ENCODE data around the gene IMPG2.

GRCh38 chr3:101230618-101231017, 89.8 kb downstream of the IMPG2 start:
- TF ChIP-seq EZH2 (IDR thresholded peaks at IDR 0.05; ENCODE audit: insufficient read depth, poor library complexity, severe bottlenecking) (no peak), EZH2phosphoT487 (IDR thresholded peaks at IDR 0.05; ENCODE audit: insufficient read depth, low read depth) (no peak)

Data from GM23248 (cell line).